Gastroesophageal sphincter (tissue), 4 donors: ENCODE data around the gene PPP2R1A. TPM values are rescaled to one million over a fixed set of nuclear protein-coding genes. Genes with fewer than 3 reads are reported as not detected.

ENCODE experiments used
- ATAC-seq: fragments of 150-250 bp; one replicate; pipeline ENCODE4 v1.9.1; 2016; ENCODE audit warnings: mild to moderate bottlenecking, moderate library complexity
- H3K27ac ChIP-seq, 4 donors: fragments of 200-600 bp; sonication (generic) in 3 of 4; 1 replicate in 3 of 4; 2 replicates in 1 of 4; pipeline ENCODE4 v1.5.1; 2016 to 2019
- H3K27me3 ChIP-seq: fragments of 200-600 bp; sonication (generic); one replicate; pipeline ENCODE4 v1.5.1; 2019
- H3K36me3 ChIP-seq, 2 donors: fragments of 200-600 bp; sonication (generic); one replicate each; pipeline ENCODE4 v1.5.1; 2019; ENCODE audit warnings: control low read depth in 1 of 2
- H3K4me1 ChIP-seq, 3 donors: fragments of 200-600 bp; sonication (generic); 1 replicate in 2 of 3; 2 replicates in 1 of 3; pipeline ENCODE4 v1.5.1; 2016 to 2019; ENCODE audit warnings: control low read depth in 2 of 3
- H3K4me3 ChIP-seq, 2 donors: fragments of 200-600 bp; sonication (generic); one replicate each; pipeline ENCODE4 v1.5.1; 2019; ENCODE audit warnings: mild to moderate bottlenecking in 1 of 2, moderate library complexity in 1 of 2
- H3K9me3 ChIP-seq, 3 donors: fragments of 200-600 bp; sonication (generic); one replicate each; pipeline ENCODE4 v1.5.1; 2017 to 2019; ENCODE audit warnings: control low read depth in 2 of 3
- EP300 ChIP-seq: sonication (generic); formaldehyde crosslinking; IDR thresholded peaks from one replicate; pipeline ENCODE4 v1.6.1; 2017; ENCODE audit warnings: antibody characterized with exemption, mild to moderate bottlenecking
- POLR2A ChIP-seq, 2 donors: fragments of 450-650 bp; IDR thresholded peaks; one replicate each; pipeline ENCODE4 v1.6.1; 2017; ENCODE audit warnings: antibody characterized with exemption in 2 of 2, mild to moderate bottlenecking in 2 of 2, moderate library complexity in 1 of 2
- POLR2AphosphoS5 ChIP-seq: sonication (generic); formaldehyde crosslinking; IDR thresholded peaks from one replicate; pipeline ENCODE4 v1.6.1; 2017; ENCODE audit warnings: antibody characterized with exemption
- WGBS, 2 donors: methylation state at CpG; one replicate each; pipeline ENCODE4 v1.1.5; 2018; ENCODE audit warnings: low coverage in 1 of 2; 5-methylcytosine and 5-hydroxymethylcytosine counted together
- total RNA-seq, 4 donors: library from RNA; depleted of rRNA; stranded (reverse); fragments of >200 nt; gene quantifications; one replicate each; pipeline ENCODE4 v1.1.0, GENCODE V29; 2016
- TF ChIP-seq, protein P1 (sequence below), 4 experiments: fragments of 200-600 bp in 2 of 4; fragments of 450-650 bp in 2 of 4; sonication (generic) in 1 of 4; IDR thresholded peaks; one replicate each; pipeline ENCODE4 v1.5.1; 2017 to 2019; ENCODE audit warnings: antibody characterized with exemption in 4 of 4, mild to moderate bottlenecking in 2 of 4, moderate library complexity in 2 of 4

The PPP2R1A gene
- total RNA-seq, 4 donors from 2014 or later = 177 to 286 (median 190) TPM

GRCh38 chr19:52155596-52156359, 34.1 kb upstream of the PPP2R1A start:
- H3K9me3 ChIP-seq = peaks cover 0 to 29% (median 0%) of the 10 kb centered on the region in 3 donors
- H3K4me3 ChIP-seq = no peak overlapping the region
- TF ChIP-seq POLR2AphosphoS5 (no peak), EP300 (no peak), POLR2A (IDR thresholded peaks at IDR 0.05) (no peak)
- TF ChIP-seq, protein P1, sequence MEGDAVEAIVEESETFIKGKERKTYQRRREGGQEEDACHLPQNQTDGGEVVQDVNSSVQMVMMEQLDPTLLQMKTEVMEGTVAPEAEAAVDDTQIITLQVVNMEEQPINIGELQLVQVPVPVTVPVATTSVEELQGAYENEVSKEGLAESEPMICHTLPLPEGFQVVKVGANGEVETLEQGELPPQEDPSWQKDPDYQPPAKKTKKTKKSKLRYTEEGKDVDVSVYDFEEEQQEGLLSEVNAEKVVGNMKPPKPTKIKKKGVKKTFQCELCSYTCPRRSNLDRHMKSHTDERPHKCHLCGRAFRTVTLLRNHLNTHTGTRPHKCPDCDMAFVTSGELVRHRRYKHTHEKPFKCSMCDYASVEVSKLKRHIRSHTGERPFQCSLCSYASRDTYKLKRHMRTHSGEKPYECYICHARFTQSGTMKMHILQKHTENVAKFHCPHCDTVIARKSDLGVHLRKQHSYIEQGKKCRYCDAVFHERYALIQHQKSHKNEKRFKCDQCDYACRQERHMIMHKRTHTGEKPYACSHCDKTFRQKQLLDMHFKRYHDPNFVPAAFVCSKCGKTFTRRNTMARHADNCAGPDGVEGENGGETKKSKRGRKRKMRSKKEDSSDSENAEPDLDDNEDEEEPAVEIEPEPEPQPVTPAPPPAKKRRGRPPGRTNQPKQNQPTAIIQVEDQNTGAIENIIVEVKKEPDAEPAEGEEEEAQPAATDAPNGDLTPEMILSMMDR (IDR thresholded peaks at IDR 0.05) = no peak
- 95 to 96% methylated on average over 14 to 15 of the region's 15 CpGs for WGBS, 2 donors
- H3K27me3 ChIP-seq = no peaks in the 10 kb centered on the region
- H3K36me3 ChIP-seq = peaks cover 4 to 75% of the 10 kb centered on the region in 2 donors
- no peak overlapping the region for H3K27ac ChIP-seq
- no peak for ATAC-seq
- no peaks in the 10 kb centered on the region for H3K4me1 ChIP-seq

DNA sequence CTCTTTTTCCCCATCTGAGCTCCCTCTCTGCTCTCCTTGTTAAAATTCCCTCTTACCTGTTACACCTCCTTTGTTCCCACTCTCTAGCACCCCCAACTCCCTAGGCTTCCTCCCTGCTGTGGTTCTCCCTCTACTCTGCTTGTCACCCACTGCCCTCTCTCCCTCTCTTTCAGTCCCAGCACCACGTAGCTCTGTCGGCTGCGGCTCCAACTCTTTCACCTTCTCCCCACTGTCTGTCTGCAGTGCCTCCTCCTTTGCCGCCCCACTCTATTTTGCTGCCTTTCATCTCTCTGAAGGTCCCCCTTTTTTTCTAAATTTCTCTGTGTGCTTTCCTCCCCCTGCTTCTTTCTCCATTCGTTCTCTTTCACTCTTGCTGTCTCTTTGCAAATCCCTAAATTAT, 19.5 kb upstream of the PPP2R1A start:
- Histone ChIP-seq H3K4me1 (peaks cover 0 to 27% (median 5%) of the 10 kb centered on the region in 3 donors), H3K36me3 (peaks cover 0 to 43% of the 10 kb centered on the region in 2 donors), H3K9me3 (no peaks in the 10 kb centered on the region), H3K27me3 (no peaks in the 10 kb centered on the region), H3K27ac (peak overlapping the region in 3 of 4 donors; percentile 84 to 90 (median 86)), H3K4me3 (peak overlapping the region; percentile 85 to 90)
- no peak for TF ChIP-seq POLR2AphosphoS5
- 3 to 5% methylated on average over 5 of the region's 5 CpGs for WGBS, 2 donors
- ATAC-seq = no peak

DNA sequence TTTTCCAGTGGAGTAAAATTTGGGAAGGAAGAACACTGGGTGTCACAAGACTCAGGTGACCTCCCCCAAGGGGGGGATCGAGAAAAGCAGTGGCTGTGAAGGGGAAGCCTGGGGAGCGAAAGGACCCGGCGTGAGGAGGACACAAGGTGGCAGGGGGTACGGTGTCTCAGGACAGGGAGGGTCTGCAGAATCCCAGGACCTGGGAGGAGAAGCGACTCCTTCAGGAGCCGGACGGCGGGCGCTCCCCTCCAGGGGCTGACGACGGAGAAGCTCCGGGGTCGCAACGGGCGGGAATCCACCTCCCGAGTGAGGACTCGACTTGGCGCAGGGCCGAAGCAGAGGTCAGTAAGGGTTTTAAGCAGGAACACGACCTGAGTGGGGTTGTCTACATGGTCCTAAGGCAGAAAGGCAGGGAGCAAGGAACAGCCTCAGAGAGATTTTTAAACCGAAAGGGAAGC, 19.0 kb upstream of the PPP2R1A start:
- peaks cover 0 to 37% of the 10 kb centered on the region in 2 donors for H3K36me3 ChIP-seq
- no peaks in the 10 kb centered on the region for H3K9me3 ChIP-seq
- WGBS, 2 donors = 0% methylated on average over 2 to 7 of the region's 22 CpGs
- no peaks in the 10 kb centered on the region for H3K27me3 ChIP-seq
- H3K4me3 ChIP-seq = peak overlapping the region; percentile 85 to 90
- H3K27ac ChIP-seq = peak overlapping the region; percentile 74 to 90 (median 85)
- H3K4me1 ChIP-seq = peaks cover 0 to 27% (median 5%) of the 10 kb centered on the region in 3 donors
- ATAC-seq = peak; percentile 20
- TF ChIP-seq, protein P1 (IDR thresholded peaks at IDR 0.05) = no peak
- no peak for TF ChIP-seq POLR2A (IDR thresholded peaks at IDR 0.05)
- TF ChIP-seq EP300 = no peak
- TF ChIP-seq POLR2AphosphoS5 = no peak

DNA sequence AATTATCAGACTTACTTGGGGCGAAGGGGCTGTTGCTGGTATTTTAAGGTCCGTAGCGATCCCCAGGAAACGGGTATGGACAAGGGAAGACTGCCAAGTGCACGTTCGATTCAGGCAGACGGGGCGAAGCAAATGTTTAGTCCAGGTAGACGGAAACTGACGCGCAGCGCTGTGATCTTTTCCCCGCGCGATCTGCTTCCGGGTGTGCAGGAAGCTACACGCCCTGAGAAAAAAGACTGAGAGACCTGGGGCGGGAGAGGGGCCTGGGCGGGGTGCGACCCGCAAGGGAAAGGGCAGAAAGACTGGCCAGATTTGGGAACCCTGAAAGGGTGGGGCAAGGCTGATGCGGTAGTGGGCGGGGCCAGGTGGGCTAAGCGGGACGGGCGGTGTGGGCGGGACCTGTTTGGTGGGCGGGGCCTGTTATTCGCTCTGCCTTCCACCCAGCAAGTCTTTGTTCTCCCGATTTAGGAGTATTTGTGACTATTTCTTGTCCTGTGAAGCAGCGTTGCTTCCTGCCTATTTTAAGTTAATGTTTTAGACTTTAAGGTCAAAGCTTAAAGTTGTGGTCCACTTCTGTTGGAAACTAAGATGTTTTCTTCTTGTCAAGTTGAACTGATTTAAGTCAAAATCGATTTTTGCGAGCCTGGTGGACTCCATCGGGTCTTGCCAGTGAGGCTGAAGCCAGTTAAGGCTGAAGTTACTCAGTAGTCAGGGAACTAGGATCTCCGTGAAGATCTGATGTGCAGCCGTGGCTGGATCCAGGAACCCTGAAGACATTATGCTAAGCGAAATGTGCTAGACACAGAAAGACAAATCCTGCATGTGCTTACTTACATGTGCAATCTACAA, 18.3 kb upstream of the PPP2R1A start, which contains the start of gene ZNF836:
TSS of gene ZNF836 (minus strand) at position 301 of the 849 bp plus-strand sequence. CDS start 3,549 bp downstream, outside the sequence.
- no peaks in the 10 kb centered on the region for H3K27me3 ChIP-seq
- WGBS, 2 donors = 4 to 10% methylated on average over 17 to 26 of the region's 37 CpGs

DNA sequence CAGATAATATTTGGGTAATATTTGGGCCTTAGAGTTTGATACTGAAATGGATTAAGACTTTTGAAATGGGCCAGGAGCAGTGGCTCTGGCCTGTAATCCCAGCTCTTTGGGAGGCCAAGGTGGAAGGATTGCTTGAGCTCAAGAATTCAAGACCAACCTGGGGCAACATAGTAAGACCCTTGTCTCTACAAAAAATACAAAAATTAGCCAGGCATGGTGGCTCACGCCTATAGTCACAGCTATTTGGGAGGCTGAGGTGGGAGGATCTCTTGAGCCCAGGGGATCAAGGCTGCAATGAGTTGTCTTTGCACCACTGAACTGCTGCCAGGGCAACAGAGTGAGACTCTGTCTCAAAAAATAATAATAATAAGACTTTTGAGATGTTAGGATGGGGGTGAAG, 17.5 kb upstream of the PPP2R1A start:
- 90 to 100% methylated on average over 1 of the region's 1 CpG for WGBS, 2 donors
- ATAC-seq = no peak
- Histone ChIP-seq H3K36me3 (peaks cover 0 to 22% of the 10 kb centered on the region in 2 donors), H3K4me1 (peaks cover 0 to 27% (median 5%) of the 10 kb centered on the region in 3 donors), H3K9me3 (no peaks in the 10 kb centered on the region), H3K4me3 (peak overlapping the region in 1 of 2 donors; percentile 85), H3K27ac (peak overlapping the region in 3 of 4 donors; percentile 84 to 90 (median 86)), H3K27me3 (no peaks in the 10 kb centered on the region)
- no peak for TF ChIP-seq EP300
- TF ChIP-seq, protein P1 (IDR thresholded peaks at IDR 0.05) = no peak
- TF ChIP-seq POLR2A (IDR thresholded peaks at IDR 0.05) = no peak
- TF ChIP-seq POLR2AphosphoS5 = no peak

More for the DNA sequence above, 18.3 kb upstream of the PPP2R1A start, which contains the start of gene ZNF836:
- no peaks in the 10 kb centered on the region for H3K9me3 ChIP-seq
- H3K27ac ChIP-seq = peak within 1 kb of the TSS; percentile 74 to 90 (median 85)
- H3K4me3 ChIP-seq = peak within 1 kb of the TSS; percentile 85 to 90
- TF ChIP-seq POLR2A (IDR thresholded peaks at IDR 0.05) = peak in 1 of 2 donors; percentile 21
- TF ChIP-seq POLR2AphosphoS5 = peak; percentile 51
- no peak for TF ChIP-seq EP300
- peaks cover 0 to 30% of the 10 kb centered on the region in 2 donors for H3K36me3 ChIP-seq
- peak; percentile 95 for ATAC-seq
- peaks cover 0 to 27% (median 5%) of the 10 kb centered on the region in 3 donors for H3K4me1 ChIP-seq
